ENCODE results near the gene UIMC1.

The UIMC1 gene

GRCh38 chr5:176857216-176857893, 149.2 kb downstream of the UIMC1 start:
- no peak for TF ChIP-seq CTCF (IDR thresholded peaks at IDR 0.05)

- TF ChIP-seq CTCF (IDR thresholded peaks at IDR 0.05) = no peak
These were observed 149.8 kb downstream of the UIMC1 start for GRCh38 chr5:176856746-176857145.

DNA sequence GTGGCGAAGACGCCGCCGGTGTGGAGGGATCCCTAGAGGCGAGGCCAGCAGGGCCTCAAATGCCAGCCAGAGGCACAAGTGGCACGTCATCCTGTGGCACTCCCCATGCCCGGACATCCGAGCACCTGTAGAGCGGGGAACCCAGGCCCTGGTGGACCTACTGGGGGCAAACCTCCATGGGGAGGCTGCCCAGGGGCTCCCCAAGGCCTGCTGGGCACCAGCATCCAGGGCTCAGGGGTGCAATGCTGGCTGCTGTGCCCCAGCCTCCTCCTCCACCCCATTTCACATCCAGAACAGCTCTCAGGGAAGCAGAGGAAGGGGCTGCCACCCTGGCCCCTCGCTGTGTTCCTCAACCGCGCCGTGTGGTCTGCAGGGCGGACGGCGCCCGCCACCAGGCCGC, 151.0 kb downstream of the UIMC1 start:
- no peak for TF ChIP-seq CTCF (IDR thresholded peaks at IDR 0.05)
